ENCODE results near the gene SPRR2F.

The SPRR2F gene

GRCh38 chr1:153072806-153073726 lies 40.2 kb downstream of the SPRR2F start:
- no peak for DNase-seq

GRCh38 chr1:153071511-153071910 lies 41.8 kb downstream of the SPRR2F start, which contains the start of gene SPRR2B:
Gene SPRR2B, minus strand, starts transcription at chr1:153071611. Its CDS starts 772 bp downstream, at chr1:153070839.
- DNase-seq = no peak

- no peak for DNase-seq
Observed at GRCh38 chr1:153070243-153070642, 43.1 kb downstream of the SPRR2F start.

All from CD4-positive, alpha-beta T cell treated with Interleukin-6 for 4 hours (primary cell).